ENCODE data around the gene XXYLT1. TPM values are rescaled to one million over a fixed set of nuclear protein-coding genes. Genes with fewer than 3 reads are reported as not detected.

Gene XXYLT1
- total RNA-seq, 1 experiment from 2014 or later: 35.7 TPM

DNA sequence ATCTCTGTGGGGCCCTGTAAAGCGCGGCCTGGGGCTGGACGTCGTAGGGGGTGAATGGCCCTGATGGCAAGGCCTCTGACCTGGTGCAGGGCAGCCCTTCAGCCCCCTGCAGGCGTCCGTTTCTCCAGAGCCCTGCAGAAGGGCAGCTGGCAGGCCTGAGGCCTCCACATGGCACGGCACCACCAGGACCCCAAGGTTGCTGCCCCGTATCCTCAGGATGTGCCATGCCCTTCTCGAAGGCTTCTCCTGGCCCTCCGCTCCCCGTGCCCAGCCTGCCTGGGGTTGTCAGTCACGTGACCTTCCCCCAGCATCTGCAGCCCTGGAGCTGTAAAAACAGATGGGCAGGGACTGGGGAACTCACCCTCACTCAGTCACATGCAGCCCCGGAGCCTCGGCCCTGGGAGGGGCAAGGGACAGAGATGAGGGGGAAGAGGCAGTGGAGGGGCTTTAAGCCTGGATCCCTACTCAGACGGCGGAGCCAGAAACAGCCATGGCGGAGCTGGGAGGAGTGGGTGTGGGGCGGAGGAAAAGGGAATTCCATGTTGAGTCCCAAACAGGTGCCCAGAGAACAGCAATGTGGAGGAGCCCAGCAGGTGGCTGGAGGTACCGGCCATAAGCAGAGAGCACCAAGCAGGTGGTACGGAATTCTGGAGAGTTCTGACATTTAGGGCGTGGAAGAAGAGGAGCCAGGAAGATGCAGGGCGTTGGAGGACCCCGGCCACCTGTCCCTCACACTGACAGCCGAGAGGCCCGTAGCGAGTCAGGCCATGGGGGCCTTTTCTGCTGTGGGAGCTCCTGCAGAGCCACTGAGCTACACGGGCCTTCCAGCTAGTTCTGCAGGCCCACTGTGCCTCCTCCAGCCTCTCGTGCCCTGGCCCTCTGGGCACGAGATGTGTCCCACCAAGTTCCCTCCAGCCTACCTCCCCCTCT is 193.1 kb downstream of the XXYLT1 start:
- DNase-seq (ENCODE audit: low spot score): no peak

DNA sequence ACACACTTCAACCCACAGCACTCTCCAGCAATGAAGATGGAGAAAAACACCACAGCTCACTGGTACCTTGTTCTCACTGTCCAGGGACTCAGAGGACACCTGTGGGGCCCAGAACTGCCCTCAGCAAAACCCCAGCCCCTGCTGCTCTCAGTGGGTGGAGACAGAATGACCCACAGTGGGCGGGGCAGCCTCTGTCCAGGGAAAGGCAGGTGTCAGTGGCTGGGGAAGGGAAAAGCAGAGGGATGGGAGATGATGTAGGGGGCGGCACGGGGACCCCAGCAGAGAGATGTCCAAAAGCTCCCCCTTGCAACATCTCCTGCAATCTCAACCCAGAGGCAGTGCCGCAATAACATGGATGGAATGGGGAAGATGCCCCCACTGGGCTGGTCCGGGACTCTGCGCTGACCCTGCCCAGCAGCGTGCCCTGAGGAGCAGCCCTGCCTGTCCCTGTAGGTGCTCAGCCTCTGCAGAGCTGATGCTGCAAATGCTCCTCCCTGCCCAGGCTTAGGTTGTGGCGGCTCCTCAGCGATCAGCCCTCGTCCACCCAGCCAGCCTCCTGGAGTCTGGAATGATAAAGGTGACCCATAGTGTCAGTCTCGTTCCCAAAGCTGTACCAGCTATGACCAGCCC is 193.9 kb downstream of the XXYLT1 start:
- no peak for DNase-seq (ENCODE audit: low spot score)

DNA sequence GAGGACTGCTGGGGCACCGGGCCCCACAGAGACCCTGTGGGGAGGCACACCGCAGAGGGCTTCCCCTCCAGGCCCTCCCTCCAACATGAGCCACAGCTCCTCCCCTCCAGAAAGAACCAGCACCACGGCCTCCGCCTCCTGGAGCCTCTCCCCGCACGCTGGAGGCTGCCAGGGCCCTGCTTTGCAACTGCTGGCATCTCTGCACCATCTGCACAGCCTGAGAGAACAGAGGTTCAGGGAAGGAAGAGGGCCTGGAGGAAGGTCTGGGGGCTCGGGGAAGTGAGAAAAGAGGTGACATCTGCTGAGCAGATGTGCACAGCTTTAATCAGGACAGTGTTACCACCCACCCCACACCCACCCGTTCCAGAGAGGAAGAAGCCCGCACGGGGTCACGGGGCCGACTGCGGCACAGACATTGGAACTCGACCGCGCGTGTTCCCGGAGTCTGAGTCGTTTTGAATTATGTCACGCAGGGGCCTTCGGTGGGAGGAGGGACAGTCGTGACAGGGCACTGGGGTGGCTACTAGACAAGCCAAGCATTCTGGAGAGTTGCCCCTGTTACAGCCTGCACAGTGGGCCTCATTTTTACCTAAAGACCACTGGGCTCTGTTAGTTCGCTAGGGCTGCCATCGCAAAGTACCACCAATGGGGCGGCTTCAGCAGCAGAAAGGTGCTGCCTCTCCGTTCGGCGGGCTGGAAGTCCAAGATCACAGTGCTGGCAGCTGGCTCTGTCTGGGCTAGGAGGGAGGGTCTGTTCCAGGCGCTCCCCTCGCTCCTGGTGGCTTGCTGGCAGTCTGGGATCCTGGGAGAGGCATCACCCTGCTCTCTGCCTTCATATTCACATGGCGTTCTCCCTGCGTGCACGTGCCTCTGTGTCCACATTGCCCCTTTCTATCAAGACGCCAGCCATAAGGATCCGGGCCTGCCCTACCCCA is 194.8 kb downstream of the XXYLT1 start:
- no peak for DNase-seq (ENCODE audit: low spot score)

DNA sequence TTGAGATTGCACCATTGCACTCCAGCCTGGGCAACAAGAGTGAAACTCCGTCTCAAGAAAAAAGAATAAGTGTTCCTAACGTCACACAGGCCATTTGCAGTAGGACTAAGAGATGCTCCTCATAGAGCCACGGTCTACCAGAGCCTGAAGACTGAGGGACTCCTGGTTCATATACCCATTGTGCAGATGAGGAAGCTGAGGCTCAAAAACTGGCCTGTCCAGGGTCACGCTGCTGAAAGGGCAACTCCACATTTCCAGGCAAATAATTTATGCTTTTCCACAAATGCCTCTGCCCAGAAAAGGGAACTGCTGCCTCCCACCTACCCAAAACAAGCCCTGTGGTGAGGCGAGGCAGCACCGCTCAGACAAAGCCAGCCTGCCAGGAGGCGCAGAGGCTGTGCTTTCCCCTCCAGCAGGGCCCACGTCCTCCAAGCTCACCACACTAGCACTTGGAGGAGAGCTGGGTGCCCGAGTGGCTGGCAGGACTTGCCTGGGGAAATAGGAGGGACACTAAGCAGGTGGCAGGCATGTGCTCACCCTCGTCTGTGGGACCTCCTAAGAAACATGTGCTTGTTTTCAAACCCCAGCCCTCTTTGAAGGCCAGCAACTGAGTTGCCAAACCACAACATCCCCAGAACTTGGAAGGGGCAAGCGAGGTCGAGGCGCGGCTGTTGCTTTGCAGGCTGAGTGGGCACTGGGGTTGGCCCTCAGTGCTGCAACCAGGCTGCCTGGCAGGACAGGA is 195.6 kb downstream of the XXYLT1 start:
- peak; percentile 41 for DNase-seq (ENCODE audit: low spot score)

- DNase-seq (ENCODE audit: low spot score): no peak
Measured at GRCh38 chr3:195073866-195074860, 196.8 kb downstream of the XXYLT1 start.

DNA sequence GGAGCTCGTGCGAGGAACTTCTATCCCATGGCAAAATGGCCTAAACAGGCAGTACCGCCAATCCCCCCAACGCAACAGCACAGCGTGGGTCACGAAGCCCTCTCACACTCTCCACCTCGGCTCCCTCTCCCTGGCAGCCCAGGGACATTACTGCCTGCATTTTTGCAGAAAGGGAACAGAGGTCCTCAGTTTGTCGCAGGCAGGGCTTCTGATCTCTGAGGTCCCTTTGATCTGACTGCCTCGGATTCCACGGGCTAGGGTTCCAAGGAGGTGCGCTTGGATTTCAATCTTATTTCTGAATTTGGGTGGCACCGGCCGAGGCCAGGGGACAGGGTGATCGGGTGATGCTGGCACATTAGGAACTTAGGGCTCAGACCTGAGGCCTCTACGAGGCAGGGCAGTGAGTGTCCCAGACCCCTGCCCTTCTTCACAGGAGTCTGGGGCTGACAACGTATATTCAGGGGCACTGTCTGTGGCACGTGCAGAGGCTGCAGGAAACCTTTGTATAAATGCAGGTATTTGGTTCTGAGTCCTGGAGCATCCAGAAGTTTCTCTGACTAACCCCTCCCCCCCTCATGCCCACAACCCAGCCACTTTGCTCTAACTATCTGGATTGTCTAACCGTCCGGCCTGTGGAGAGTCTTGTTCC is 197.9 kb downstream of the XXYLT1 start:
- no peak for DNase-seq (ENCODE audit: low spot score)

DNA sequence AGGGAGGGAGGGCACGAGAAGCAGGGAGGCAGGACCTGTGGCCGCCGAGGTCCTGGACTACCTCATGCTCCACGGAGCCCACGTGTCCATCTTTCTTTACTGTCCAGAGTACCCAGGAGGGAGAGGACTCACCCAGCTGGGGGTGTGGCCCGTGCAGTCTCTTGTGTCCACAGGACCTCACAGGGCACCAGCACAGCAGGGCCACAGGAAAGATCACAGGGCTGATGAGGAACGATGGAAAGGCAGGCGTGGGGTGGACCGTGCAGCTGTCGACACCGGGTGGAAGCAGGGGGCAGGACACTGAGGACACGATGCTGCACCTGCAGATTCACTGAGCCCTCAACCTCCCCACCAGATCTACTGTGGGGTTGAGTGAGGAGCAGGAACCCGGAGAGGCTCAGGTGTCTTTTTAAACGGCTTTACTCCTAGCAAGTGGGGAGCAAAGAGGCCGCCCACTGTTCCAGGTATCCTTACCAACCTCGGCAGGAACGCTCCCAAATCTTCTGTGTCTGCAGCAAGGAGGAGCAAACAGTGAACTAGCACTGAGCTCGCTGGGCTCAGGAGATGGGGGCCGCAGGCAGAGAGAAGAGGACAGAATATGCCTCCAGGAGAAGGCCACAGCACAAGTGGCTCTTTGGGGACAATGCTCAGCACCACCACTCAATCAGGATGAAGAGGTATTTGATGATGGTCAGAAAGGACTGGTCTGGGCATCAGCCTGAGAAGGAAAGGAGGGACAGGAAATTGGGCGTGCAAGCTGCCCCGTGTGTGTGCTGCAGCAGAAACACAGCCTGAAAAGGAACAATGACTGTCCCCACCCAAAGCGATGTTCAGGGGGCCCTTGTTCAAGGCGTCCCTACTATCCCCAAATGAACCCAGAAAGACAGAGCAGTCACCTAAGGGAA is 198.8 kb downstream of the XXYLT1 start:
- DNase-seq (ENCODE audit: low spot score): no peak

- DNase-seq (ENCODE audit: low spot score): no peak
Measured at GRCh38 chr3:195071011-195071728, 199.8 kb downstream of the XXYLT1 start.

DNA sequence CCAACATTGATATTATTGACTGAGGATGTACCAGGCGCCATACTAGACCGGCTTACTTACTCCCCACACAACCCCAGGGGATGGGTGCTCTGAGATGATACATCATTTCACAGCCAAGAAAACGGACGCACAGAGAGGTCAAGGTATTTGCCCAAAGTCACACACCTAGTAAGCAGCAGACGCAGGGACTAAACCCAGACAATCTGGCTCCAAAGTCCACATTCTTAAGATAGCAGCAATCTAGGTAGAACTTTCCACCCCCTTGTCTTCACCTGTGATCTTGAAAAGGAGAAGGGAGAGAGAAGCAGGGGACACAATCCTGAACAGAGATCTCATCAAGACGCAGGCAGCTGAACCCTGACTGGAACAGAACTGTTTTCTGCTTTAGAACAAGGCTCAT is 200.6 kb downstream of the XXYLT1 start:
- DNase-seq (ENCODE audit: low spot score): no peak

GRCh38 chr3:195069501-195070251 is 201.3 kb downstream of the XXYLT1 start:
- DNase-seq (ENCODE audit: low spot score): no peak

DNA sequence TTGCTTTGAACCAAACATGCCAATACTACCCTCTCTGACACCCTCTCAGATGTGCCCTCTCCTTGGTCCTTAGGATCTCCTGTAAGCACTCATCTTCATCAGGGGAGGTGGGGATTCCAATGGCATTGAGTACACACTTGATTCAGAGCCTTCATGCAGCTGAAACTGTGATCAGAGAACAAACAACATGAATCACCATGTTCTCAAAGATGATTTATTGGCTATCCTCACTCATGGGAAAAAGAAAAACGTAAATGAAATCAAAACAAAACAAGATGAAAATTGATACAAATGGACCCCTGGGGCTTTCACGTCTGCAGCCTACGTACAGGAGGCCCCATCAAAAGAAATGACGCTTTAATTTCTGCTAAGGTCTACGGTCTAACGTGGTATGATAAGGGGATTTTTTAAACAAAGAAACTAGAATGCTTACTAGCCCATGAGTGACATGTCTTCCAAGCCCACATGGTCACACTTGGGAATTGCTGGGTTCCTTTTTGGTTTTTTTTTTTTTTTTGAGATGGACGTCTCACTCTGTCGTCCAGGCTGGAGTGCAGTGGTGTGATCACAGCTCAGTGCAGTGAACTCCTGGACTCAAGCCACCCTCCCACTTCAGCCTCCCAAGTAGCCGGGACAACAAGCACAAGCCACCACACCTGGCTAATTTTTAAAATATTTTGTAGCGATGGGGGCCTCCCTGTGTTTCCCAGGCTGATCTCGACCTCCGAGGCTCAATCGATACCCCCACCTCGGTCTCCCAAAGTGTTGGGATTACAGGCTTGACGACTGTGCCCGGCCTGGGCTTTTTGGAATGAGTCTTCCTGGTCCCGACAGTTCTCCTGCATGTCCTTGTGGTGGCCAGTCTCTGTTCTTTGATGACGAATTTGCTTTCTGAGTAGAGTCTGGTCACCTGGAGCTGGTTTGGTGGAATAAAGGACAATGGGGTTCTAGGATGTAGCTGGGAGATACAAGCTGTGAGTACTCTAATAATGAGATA is 202.6 kb downstream of the XXYLT1 start:
- DNase-seq (ENCODE audit: low spot score): no peak

GRCh38 chr3:195066441-195066841 is 204.5 kb downstream of the XXYLT1 start:
- DNase-seq (ENCODE audit: low spot score): no peak

- no peak for DNase-seq (ENCODE audit: low spot score)
Measured at GRCh38 chr3:195065864-195066185, 205.1 kb downstream of the XXYLT1 start.

DNA sequence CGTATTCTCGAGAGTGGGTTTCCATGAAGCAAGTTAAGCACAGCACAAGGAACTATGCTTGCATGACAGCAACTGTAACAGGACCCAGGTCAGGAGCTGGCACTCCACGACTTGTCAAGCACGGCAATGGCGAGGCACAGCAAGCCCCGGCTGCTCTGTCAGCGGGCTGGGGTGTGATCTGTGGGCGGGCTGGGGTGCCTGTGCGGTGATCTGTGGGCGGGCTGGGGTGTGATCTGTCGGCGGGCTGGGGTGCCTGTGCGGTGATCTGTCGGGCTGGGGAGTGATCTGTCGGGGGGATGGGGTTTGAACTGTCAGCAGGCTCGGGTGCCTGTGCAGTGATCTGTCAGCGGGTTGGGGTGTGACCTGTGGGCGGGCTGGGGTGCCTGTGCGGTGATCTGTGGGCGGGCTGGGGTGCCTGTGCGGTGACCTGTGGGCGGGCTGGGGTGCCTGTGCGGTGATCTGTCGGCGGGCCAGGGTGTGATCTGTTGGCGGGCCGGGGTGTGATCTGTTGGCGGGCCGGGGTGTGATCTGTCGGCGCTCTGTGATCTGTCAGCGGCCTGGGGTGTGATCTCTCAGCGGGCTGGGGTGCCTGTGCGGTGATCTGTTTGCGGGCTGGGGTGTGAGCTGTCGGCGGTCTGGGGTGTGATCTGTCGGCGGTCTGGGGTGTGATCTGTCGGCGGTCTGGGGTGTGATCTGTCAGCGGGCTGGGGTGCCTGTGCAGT is 205.7 kb downstream of the XXYLT1 start:
- no peak for DNase-seq (ENCODE audit: low spot score)

- no peak for DNase-seq (ENCODE audit: low spot score)
Measured at GRCh38 chr3:195064300-195064931, 206.5 kb downstream of the XXYLT1 start.

Data from H4 (cell line).